Activated naive CD8-positive, alpha-beta T cell treated with anti-CD3 and anti-CD28 coated beads, Interleukin-2, amount 50 U/mL, for 16 hours (primary cell): ENCODE measurements around the gene DNAH8.

Source experiments
- DNase-seq: peaks from one replicate; pipeline ENCODE4 v3.0.0-alpha.2; 2020; ENCODE audit warnings: low read depth, low spot score

Gene DNAH8

DNA sequence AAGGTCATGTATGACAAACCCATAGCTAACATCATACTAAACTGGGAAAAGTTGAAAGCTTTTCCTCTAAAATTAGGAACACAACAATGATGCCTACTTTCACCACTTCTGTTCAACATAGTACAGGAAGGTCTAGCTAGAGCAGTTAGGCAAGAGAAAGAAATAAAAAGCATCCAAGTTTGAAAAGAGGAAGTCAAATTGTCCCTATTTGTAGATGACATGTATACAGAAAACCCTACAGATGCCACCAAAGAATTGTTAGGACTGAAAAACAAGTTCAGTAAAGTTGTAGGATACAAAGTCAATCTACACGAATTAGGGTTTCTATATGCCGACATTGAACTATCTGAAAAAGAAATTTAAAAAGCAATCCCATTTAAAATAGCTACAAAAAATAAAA is 244.0 kb downstream of the DNAH8 start:
- DNase-seq = no peak

GRCh38 chr6:38968702-38969149 is 253.6 kb downstream of the DNAH8 start:
- DNase-seq = no peak

DNA sequence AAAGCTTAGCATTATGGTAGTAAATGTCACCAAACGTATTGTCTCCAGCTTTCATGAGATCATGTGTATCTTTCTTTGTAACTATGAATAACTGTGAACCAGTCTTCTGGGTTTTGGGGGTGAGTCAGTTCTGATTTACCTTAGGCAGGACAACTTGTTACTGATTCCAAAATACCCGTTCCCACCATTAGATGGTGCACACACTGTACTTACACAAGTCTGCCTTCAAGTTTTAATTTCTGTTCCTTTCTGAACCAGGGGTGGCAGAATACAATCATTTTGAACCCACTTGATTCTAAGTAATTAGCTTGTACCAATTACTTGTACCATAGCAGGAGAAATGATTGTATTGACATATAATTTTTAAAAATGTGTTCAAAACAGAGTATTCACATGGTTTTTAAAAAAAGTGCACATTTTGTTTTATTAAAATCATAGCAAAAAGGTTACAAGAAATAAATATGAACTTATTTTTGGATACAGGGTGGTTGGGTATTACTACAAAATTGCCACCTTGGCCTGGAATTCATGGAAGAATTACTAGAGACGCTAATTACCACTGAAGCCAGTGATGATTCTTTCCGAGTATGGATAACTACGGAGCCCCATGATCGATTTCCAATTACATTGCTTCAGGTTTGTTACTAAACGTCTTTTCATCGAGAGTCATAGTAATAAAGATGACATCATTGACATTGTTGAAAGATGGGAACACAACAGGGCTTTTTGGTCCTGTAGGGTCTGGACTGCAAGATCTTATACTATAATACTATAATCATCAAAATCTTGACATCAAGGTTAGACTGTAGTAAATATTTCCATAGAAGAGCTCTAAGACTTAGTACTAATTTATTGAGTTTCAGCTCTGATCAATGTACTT is 258.3 kb downstream of the DNAH8 start:
- no peak for DNase-seq

DNA sequence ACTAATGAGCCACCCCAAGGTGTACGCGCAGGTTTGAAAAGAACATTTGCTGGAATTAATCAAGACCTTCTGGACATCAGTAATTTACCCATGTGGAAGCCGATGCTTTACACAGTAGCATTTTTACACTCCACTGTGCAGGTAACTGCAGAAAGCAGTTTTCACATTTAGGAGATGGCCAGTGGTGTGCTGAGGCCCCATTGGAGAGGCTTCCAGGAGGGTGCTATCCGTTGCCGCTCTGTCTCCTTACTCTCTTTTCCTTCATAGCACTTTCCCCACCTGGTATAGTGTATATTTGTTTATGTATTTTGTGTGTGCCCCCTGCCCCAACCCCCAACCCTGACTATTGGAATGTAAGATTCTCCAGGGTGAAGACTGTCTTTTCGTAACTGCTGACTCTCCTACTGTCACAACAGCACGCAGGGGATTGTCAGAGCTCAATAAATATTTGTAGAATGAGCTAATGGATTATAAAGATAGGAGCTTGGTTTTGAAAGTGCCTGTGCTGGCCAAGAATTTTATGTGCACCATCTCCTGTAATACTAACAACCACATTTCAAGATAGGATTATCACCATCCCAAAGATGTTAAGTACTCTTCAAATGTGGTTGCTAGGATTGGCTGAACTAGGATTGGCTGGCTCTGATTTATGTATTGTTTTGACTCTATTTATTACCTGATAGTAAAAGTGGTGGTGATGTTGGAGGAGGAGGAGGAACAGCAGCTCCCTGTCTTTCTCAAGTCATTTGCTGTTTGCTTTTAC is 259.5 kb downstream of the DNAH8 start:
- DNase-seq = no peak

DNA sequence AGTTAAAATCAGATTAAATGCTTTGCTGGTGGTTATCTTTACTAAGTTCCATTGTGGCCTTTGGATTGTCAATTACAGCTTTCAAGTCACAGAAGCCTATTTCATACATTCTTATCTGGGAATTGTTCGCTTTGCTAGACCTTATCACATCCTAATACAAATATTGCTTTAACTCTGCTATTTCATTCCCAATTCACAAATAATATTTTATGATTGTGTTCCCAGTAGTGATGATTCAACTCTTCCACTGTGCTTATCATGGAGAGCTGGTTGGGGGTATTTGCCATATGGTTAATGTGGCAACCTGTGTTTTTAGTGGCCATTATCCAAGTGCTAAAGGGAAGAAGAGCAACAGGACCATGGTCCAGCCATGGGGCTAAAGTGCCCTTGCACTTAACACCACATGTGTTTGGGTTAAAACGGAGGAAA is 260.5 kb downstream of the DNAH8 start:
- no peak for DNase-seq

- no peak for DNase-seq
These were observed 260.9 kb downstream of the DNAH8 start for GRCh38 chr6:38976051-38976450.

- no peak for DNase-seq
These were observed 261.8 kb downstream of the DNAH8 start for GRCh38 chr6:38976801-38977500.

GRCh38 chr6:38978139-38978704 is 263.1 kb downstream of the DNAH8 start:
- no peak for DNase-seq

GRCh38 chr6:38982470-38982869 is 267.4 kb downstream of the DNAH8 start:
- DNase-seq = no peak

DNA sequence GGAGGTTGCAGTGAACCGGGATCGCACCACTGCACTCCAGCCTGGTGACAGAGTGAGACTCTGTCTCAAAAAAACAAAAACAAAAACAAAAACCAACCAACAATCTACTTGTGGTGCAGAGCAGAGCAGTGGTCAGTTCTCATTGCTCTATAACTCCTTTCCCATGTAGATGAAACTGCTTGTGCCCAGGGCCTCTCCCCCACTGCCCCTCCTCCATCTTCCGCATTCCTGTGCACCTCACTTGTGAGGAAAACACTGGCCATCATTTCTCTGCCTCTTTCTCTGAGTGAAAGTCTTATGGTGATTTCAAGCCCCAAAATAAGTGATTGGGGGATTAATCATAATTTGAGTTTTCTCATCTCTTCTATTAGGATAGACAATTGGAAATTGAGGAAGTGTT is 269.6 kb downstream of the DNAH8 start:
- DNase-seq = no peak

- DNase-seq = no peak
These were observed 270.7 kb downstream of the DNAH8 start for GRCh38 chr6:38985839-38986238.

- no peak for DNase-seq
These were observed 272.4 kb downstream of the DNAH8 start for GRCh38 chr6:38987503-38987902.

GRCh38 chr6:38988736-38989449 is 273.8 kb downstream of the DNAH8 start:
- no peak for DNase-seq

- no peak for DNase-seq
These were observed 275.4 kb downstream of the DNAH8 start for GRCh38 chr6:38990475-38990874.

DNA sequence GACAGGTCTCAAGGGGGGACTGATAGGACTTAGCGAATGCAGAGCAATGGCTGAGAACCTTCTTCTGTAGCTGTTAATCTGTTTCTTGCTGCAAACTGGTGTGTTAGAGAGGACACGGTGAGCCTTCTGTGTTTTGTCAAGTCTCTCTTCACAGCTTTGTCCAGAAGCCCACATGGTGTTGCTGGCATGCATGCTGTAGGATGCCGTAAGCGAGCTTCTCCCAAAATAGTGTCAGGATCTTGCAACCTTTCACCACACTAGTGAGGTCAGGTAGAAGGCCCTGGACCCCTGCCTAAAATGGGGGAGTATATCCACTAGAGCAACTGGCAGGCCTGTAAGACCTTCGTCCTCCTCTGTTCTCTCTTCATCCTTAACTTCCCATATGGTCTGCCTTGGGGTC is 281.6 kb downstream of the DNAH8 start:
- DNase-seq = no peak

GRCh38 chr6:38997128-38997761 is 282.1 kb downstream of the DNAH8 start:
- peak; percentile 19 for DNase-seq

GRCh38 chr6:39003072-39003471 is 288.0 kb downstream of the DNAH8 start:
- no peak for DNase-seq

GRCh38 chr6:39003492-39003891 is 288.4 kb downstream of the DNAH8 start:
- no peak for DNase-seq

- DNase-seq = no peak
These were observed 289.7 kb downstream of the DNAH8 start for GRCh38 chr6:39004801-39005200.

DNA sequence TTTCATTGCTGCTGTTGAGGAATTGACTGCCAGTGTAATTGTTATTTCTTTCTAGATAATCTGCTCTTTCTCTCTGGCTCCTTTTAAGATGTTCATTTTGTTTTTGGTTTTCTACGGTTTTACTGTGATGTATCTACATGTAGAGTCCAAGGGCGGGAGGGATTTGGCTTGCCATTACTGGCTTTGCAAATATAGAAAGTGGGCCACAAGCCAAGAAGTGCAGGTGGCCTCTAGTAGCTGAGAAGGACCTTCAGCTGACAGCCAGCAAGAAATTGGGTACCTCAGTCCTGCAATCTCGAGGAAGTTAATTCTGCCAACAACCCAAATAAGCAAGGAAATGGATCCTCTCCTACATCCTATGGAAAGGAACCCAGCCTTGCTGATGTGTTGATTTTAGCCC is 290.7 kb downstream of the DNAH8 start:
- DNase-seq = no peak

GRCh38 chr6:39007575-39007974 is 292.5 kb downstream of the DNAH8 start:
- DNase-seq = no peak
